GM23338 (cell line): Measurements from ENCODE around the gene CHST13. TPM values are rescaled to one million over a fixed set of nuclear protein-coding genes. Genes with fewer than 3 reads are reported as not detected.

Experiments used
- ATAC-seq: fragments of 200-7000 bp; cut with Tn5 transposase; 3 replicates; pipeline ENCODE4 v1.9.1; 2020
- DNase-seq: peaks from one replicate; pipeline ENCODE4 v3.0.0-alpha.2; 2015; ENCODE audit warnings: low spot score
- H2AFZ ChIP-seq: fragments of 200-600 bp; sonication (generic); 2 replicates; pipeline ENCODE4 v1.8.0; 2016; ENCODE audit warnings: antibody characterized with exemption, mild to moderate bottlenecking, moderate library complexity
- H3F3A ChIP-seq: fragments of 200-600 bp; sonication (generic); replicated peaks from 2 replicates; pipeline ENCODE4 v1.8.0; 2017; ENCODE audit warnings: antibody characterized with exemption, mixed run types, low read depth
- H3K27ac ChIP-seq: fragments of 200-600 bp; sonication (generic); 2 replicates; pipeline ENCODE4 v1.6.1; 2016; ENCODE audit warnings: low read depth
- H3K27me3 ChIP-seq: fragments of 200-600 bp; sonication (generic); 2 replicates; pipeline ENCODE4 v1.8.0; 2016; ENCODE audit warnings: mild to moderate bottlenecking, mixed run types, moderate library complexity; ENCODE audit not compliant: insufficient read depth
- H3K36me3 ChIP-seq: fragments of 200-600 bp; sonication (generic); 2 replicates; pipeline ENCODE4 v1.8.0; 2016; ENCODE audit warnings: mild to moderate bottlenecking; ENCODE audit not compliant: insufficient read depth
- H3K4me1 ChIP-seq: fragments of 200-600 bp; sonication (generic); 2 replicates; pipeline ENCODE4 v1.8.0; 2016; ENCODE audit warnings: mild to moderate bottlenecking, moderate library complexity; ENCODE audit not compliant: insufficient read depth
- H3K4me2 ChIP-seq: fragments of 200-600 bp; sonication (generic); 2 replicates; pipeline ENCODE4 v1.7.1; 2017; ENCODE audit warnings: mixed run types
- H3K4me3 ChIP-seq: fragments of 200-600 bp; sonication (generic); 2 replicates; pipeline ENCODE4 v1.6.1; 2016; ENCODE audit warnings: mixed run types
- H3K79me2 ChIP-seq: fragments of 200-600 bp; sonication (generic); replicated peaks from 2 replicates; pipeline ENCODE4 v1.8.0; 2017; ENCODE audit warnings: mild to moderate bottlenecking; ENCODE audit not compliant: insufficient read depth
- H3K9me2 ChIP-seq: fragments of 200-600 bp; sonication (generic); 2 replicates; pipeline ENCODE4 v1.8.0; 2017; ENCODE audit not compliant: insufficient read depth
- H4K20me1 ChIP-seq: fragments of 200-600 bp; sonication (generic); replicated peaks from 2 replicates; pipeline ENCODE4 v1.8.0; 2017; ENCODE audit warnings: mild to moderate bottlenecking; ENCODE audit not compliant: insufficient read depth
- H3K27ac Mint-ChIP-seq: 2 replicates; pipeline ENCODE4 v1.8.0; 2020; ENCODE audit warnings: inconsistent platforms, mild to moderate bottlenecking, moderate library complexity, mixed read lengths
- H3K27me3 Mint-ChIP-seq: 3 replicates; pipeline ENCODE4 v1.8.0; 2022; ENCODE audit warnings: low read depth, mild to moderate bottlenecking, moderate library complexity, mixed read lengths, inconsistent platforms; ENCODE audit not compliant: insufficient read depth, poor library complexity
- H3K36me3 Mint-ChIP-seq: 3 replicates; pipeline ENCODE4 v1.8.0; 2021; ENCODE audit warnings: low read depth, mild to moderate bottlenecking, inconsistent platforms, moderate library complexity, mixed read lengths
- H3K4me1 Mint-ChIP-seq: 3 replicates; pipeline ENCODE4 v1.8.0; 2020; ENCODE audit warnings: mild to moderate bottlenecking, inconsistent platforms, mixed read lengths
- H3K4me3 Mint-ChIP-seq: 3 replicates; pipeline ENCODE4 v1.8.0; 2021; ENCODE audit warnings: moderate library complexity, mild to moderate bottlenecking, inconsistent platforms, mixed read lengths
- H3K9me3 Mint-ChIP-seq: 3 replicates; pipeline ENCODE4 v1.8.0; 2020; ENCODE audit warnings: moderate library complexity, mild to moderate bottlenecking, inconsistent platforms, mixed read lengths
- CREB1 ChIP-seq: fragments of 250-450 bp; sonication (Bioruptor Pico); IDR thresholded peaks from 2 replicates; pipeline ENCODE4 v1.5.0; 2020; ENCODE audit warnings: low read depth, mild to moderate bottlenecking, moderate library complexity
- EZH2 ChIP-seq: fragments of 200-600 bp; sonication (generic); IDR thresholded peaks from one replicate; pipeline ENCODE4 v1.8.0; 2017; ENCODE audit warnings: antibody characterized with exemption, mild to moderate bottlenecking, low read depth; ENCODE audit not compliant: unreplicated experiment
- EZH2phosphoT487 ChIP-seq: fragments of 200-600 bp; sonication (generic); IDR thresholded peaks from one replicate; pipeline ENCODE4 v1.8.1; 2018; ENCODE audit warnings: antibody characterized with exemption; ENCODE audit not compliant: unreplicated experiment
- NANOG ChIP-seq: IDR thresholded peaks from 2 replicates; pipeline ENCODE4 v1.6.1; 2016; ENCODE audit warnings: antibody characterized with exemption, borderline replicate concordance
- POLR2AphosphoS5 ChIP-seq: IDR thresholded peaks from 2 replicates; pipeline ENCODE4 v1.6.1; 2016; ENCODE audit warnings: antibody characterized with exemption, low read depth
- ZNF114 ChIP-seq: fragments of 250-450 bp; sonication (Bioruptor Pico); IDR thresholded peaks from 2 replicates; pipeline ENCODE4 v1.5.0; 2020; ENCODE audit warnings: mild to moderate bottlenecking, moderate library complexity
- ZNF331 ChIP-seq: fragments of 250-450 bp; sonication (Bioruptor Pico); IDR thresholded peaks from 2 replicates; pipeline ENCODE4 v1.5.0; 2020; ENCODE audit warnings: low read depth, mild to moderate bottlenecking, moderate library complexity
- polyA plus RNA-seq: library from polyadenylated mRNA; unstranded; fragments of >200 nt; fragmentation: Nextera tagmentation; extraction: Ambion mirVana; gene quantifications from 2 replicates; pipeline ENCODE4 v1.2.1, GENCODE V29; 2016
- total RNA-seq: library from RNA; depleted of rRNA; stranded (reverse); fragments of >200 nt; shearing (Covaris generic); gene quantifications from 2 replicates; pipeline ENCODE4 v1.2.3, GENCODE V29; 2014
- TF ChIP-seq, protein P1 (sequence below), 2 experiments: fragments of 200-600 bp in 1 of 2; sonication (generic) in 1 of 2; conservative IDR thresholded peaks; 2 replicates each; pipeline versions ENCODE4 v1.5.1 to v1.6.1; 2016 to 2017; ENCODE audit warnings: antibody characterized with exemption in 2 of 2, low read depth in 2 of 2, mild to moderate bottlenecking in 2 of 2, moderate library complexity in 1 of 2
- TF ChIP-seq, protein P2 (sequence below): IDR thresholded peaks from one replicate; pipeline ENCODE4 v1.6.1; 2018; ENCODE audit warnings: antibody characterized with exemption; ENCODE audit not compliant: unreplicated experiment

Gene CHST13
- total and polyA plus RNA-seq, 2 experiments from 2014 or later, result 3.7 to 8.4 TPM

DNA sequence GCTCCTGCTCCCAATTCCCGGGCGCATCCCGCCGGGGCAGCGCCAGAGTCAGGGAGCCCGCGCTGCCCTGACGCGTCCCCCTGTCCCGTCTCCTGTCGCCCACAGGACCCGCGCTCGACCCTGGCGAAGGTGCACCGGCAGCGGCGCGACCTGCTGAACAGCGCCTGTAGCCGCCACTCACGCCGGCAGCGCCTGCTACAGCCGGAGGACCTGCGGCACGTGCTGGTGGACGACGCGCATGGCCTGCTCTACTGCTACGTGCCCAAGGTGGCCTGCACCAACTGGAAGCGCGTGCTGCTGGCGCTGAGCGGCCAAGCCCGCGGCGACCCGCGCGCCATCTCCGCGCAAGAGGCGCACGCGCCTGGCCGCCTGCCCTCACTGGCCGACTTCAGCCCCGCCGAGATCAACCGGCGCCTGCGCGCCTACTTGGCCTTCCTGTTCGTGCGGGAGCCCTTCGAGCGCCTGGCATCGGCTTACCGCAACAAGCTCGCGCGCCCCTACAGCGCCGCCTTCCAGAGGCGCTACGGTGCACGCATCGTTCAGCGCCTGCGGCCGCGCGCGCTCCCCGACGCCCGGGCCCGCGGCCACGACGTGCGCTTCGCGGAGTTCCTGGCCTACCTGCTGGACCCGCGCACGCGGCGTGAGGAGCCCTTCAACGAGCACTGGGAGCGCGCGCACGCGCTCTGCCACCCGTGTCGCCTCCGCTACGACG is 17.8 kb downstream of the CHST13 start:
- H3K4me3 ChIP-seq, result no peak overlapping the region
- no peaks in the 10 kb centered on the region for H3K9me2 ChIP-seq
- H3F3A ChIP-seq, result 0 out of 2 replicates have a peak, but pooled peaks cover 5% of the 10 kb centered on the region
- Mint-ChIP-seq H3K27me3 (peaks cover 9% of the 10 kb centered on the region), H3K27ac (no peak overlapping the region), H3K4me1 (peaks cover 9% of the 10 kb centered on the region; the same call in 2 of the 3 replicates), H3K9me3 (no peaks in the 10 kb centered on the region), H3K4me3 (no peak overlapping the region), H3K36me3 (peaks cover 3% of the 10 kb centered on the region; the same call in 1 of the 3 replicates)
- H3K27ac ChIP-seq, result no peak overlapping the region
- H2AFZ ChIP-seq, result peak overlapping the region; percentile 74; the same call in 1 of the 2 replicates
- H3K27me3 ChIP-seq, result peaks cover 11% of the 10 kb centered on the region; the same call in 1 of the 2 replicates
- H3K4me2 ChIP-seq, result no peak overlapping the region
- DNase-seq, result peak; percentile 80
- no peaks in the 10 kb centered on the region for H3K36me3 ChIP-seq
- TF ChIP-seq POLR2AphosphoS5 (no peak), ZNF331 (CRISPR knock-in tag) (no peak), ZNF114 (CRISPR knock-in tag) (no peak)
- TF ChIP-seq, protein P1, sequence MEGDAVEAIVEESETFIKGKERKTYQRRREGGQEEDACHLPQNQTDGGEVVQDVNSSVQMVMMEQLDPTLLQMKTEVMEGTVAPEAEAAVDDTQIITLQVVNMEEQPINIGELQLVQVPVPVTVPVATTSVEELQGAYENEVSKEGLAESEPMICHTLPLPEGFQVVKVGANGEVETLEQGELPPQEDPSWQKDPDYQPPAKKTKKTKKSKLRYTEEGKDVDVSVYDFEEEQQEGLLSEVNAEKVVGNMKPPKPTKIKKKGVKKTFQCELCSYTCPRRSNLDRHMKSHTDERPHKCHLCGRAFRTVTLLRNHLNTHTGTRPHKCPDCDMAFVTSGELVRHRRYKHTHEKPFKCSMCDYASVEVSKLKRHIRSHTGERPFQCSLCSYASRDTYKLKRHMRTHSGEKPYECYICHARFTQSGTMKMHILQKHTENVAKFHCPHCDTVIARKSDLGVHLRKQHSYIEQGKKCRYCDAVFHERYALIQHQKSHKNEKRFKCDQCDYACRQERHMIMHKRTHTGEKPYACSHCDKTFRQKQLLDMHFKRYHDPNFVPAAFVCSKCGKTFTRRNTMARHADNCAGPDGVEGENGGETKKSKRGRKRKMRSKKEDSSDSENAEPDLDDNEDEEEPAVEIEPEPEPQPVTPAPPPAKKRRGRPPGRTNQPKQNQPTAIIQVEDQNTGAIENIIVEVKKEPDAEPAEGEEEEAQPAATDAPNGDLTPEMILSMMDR (conservative IDR thresholded peaks at IDR 0.05; ENCODE audit: low read depth in 2 of 2), result 0 out of 4 replicates have a peak, but pooled peaks of 1 of the 2 experiments have one; percentile 4
- TF ChIP-seq, protein P2, sequence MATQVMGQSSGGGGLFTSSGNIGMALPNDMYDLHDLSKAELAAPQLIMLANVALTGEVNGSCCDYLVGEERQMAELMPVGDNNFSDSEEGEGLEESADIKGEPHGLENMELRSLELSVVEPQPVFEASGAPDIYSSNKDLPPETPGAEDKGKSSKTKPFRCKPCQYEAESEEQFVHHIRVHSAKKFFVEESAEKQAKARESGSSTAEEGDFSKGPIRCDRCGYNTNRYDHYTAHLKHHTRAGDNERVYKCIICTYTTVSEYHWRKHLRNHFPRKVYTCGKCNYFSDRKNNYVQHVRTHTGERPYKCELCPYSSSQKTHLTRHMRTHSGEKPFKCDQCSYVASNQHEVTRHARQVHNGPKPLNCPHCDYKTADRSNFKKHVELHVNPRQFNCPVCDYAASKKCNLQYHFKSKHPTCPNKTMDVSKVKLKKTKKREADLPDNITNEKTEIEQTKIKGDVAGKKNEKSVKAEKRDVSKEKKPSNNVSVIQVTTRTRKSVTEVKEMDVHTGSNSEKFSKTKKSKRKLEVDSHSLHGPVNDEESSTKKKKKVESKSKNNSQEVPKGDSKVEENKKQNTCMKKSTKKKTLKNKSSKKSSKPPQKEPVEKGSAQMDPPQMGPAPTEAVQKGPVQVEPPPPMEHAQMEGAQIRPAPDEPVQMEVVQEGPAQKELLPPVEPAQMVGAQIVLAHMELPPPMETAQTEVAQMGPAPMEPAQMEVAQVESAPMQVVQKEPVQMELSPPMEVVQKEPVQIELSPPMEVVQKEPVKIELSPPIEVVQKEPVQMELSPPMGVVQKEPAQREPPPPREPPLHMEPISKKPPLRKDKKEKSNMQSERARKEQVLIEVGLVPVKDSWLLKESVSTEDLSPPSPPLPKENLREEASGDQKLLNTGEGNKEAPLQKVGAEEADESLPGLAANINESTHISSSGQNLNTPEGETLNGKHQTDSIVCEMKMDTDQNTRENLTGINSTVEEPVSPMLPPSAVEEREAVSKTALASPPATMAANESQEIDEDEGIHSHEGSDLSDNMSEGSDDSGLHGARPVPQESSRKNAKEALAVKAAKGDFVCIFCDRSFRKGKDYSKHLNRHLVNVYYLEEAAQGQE, result no peak
- no peaks in the 10 kb centered on the region for H3K79me2 ChIP-seq
- peak; percentile 76 for ATAC-seq
- H4K20me1 ChIP-seq, result no peaks in the 10 kb centered on the region
- no peaks in the 10 kb centered on the region; the same call in 1 of the 2 replicates for H3K4me1 ChIP-seq

DNA sequence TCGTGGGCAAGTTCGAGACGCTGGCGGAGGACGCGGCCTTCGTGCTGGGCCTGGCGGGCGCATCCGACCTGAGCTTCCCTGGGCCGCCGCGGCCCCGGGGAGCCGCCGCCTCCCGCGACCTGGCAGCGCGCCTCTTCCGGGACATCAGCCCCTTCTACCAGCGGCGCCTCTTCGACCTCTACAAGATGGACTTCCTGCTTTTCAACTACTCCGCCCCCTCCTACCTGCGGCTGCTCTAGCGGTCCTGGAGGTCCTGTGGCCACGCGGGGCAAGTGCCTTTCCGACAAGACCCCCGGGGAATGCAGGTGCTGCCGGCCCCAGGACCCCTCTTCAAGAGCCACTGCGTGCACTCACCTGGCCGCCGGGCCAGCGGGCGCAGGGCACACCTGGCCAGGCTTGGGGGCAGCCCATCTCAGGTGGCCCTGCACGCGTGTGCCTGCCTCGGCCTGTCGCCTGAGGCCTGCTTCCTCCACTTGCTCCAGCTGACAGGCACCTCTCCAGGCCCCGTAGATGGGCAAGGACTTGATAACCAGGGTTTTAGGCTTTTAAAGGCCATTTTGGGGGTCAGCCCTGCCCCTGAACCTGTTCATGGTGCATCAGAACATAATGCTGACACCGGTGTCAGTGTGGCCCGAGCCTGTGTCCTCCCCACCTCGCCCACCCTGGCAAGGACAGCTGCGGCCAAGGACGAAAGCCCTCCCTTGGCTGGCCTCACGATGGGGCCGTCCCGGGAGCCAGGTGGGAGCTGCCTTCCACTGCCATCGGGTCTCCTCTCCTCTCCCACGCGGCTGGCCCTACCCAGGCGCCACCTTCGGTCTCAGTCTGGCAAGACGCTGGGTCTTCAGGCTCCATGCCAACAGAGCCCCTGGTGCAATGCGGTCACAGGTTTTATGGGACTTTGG is 18.6 kb downstream of the CHST13 start:
- Histone ChIP-seq H3K27ac (no peak overlapping the region), H3K4me2 (no peak overlapping the region), H3K79me2 (no peaks in the 10 kb centered on the region), H3K9me2 (no peaks in the 10 kb centered on the region), H3K4me3 (no peak overlapping the region), H3K36me3 (no peaks in the 10 kb centered on the region), H3K27me3 (peaks cover 11% of the 10 kb centered on the region; the same call in 1 of the 2 replicates), H3K4me1 (no peaks in the 10 kb centered on the region; the same call in 1 of the 2 replicates), H3F3A (0 out of 2 replicates have a peak, but pooled peaks cover 5% of the 10 kb centered on the region), H4K20me1 (no peaks in the 10 kb centered on the region), H2AFZ (peak overlapping the region; percentile 74; the same call in 1 of the 2 replicates)
- Mint-ChIP-seq H3K36me3 (peaks cover 3% of the 10 kb centered on the region; the same call in 1 of the 3 replicates), H3K4me1 (peaks cover 16% of the 10 kb centered on the region), H3K27ac (no peak overlapping the region), H3K4me3 (no peak overlapping the region), H3K9me3 (no peaks in the 10 kb centered on the region), H3K27me3 (peaks cover 9% of the 10 kb centered on the region)
- DNase-seq (no peak), ATAC-seq (peak; percentile 51)
- TF ChIP-seq EZH2 (no peak), EZH2phosphoT487 (no peak), NANOG (no peak), CREB1 (CRISPR knock-in tag) (no peak)
